GM23248 (cell line): ENCODE results near the gene OR52B4.
"Not testable (repeated sequence)": the region's sequence is repeated elsewhere in the genome, so short reads cannot be mapped to it uniquely, and the experiment has no call there.

Experiments used
- EZH2 ChIP-seq: fragments of 200-600 bp; sonication (generic); IDR thresholded peaks from 2 replicates; pipeline ENCODE4 v1.6.1; 2018; ENCODE audit warnings: antibody characterized with exemption, mild to moderate bottlenecking; ENCODE audit not compliant: insufficient read depth, poor library complexity, severe bottlenecking
- EZH2phosphoT487 ChIP-seq: fragments of 200-600 bp; sonication (generic); IDR thresholded peaks from 2 replicates; pipeline ENCODE4 v1.6.1; 2018; ENCODE audit warnings: antibody characterized with exemption, moderate library complexity, mild to moderate bottlenecking, low read depth; ENCODE audit not compliant: insufficient read depth

DNA sequence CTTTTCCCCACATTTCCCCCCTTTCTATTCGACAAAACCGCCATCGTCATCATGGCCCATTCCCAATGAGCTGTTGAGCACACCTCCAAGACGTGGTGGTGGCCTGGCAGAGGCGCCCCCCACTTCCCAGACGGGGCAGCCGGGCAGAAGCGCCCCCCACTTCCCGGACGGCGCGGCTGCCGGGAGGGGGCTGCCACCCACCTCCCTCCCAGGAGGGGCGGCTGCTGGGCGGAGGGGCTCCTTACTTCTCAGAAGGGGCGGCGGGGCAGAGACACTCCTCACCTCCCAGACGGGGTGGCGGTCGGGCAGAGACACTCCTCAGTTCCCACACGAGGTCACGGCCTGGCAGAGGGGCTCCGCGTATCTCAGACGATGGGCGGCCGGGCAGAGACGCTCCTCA is 33.8 kb downstream of the OR52B4 start:
- not testable (repeated sequence) for TF ChIP-seq EZH2phosphoT487, EZH2
